Calu3 (cell line): Measurements from ENCODE around the gene PPP1R12C. TPM values are rescaled to one million over a fixed set of nuclear protein-coding genes. Genes with fewer than 3 reads are reported as not detected.

Source experiments
- BruUV-seq: library from RNA; stranded (reverse); fragments of 400-500 nt; replicated peaks from 2 replicates; lab custom pipeline; 2021; lab: Mats Ljungman, UMichigan
- CTCF ChIA-PET: fragments of 300-600 bp; sonication (Branson Sonifier 250); formaldehyde crosslinking; loops from one replicate; lab custom pipeline; 2022; ENCODE audit warnings: antibody characterized with exemption; lab: Charles Lee
- DNase-seq: peaks from one replicate; pipeline ENCODE4 v3.0.0; 2022
- H3K27ac Mint-ChIP-seq: one replicate; pipeline ENCODE4 v1.8.0; 2022; ENCODE audit warnings: mixed read lengths; ENCODE audit not compliant: unreplicated experiment
- H3K27me3 Mint-ChIP-seq: one replicate; pipeline ENCODE4 v1.8.0; 2022; ENCODE audit warnings: mixed read lengths; ENCODE audit not compliant: unreplicated experiment
- H3K36me3 Mint-ChIP-seq: one replicate; pipeline ENCODE4 v1.8.0; 2022; ENCODE audit warnings: mild to moderate bottlenecking, moderate library complexity, mixed read lengths; ENCODE audit not compliant: insufficient read depth, unreplicated experiment
- H3K4me1 Mint-ChIP-seq: one replicate; pipeline ENCODE4 v1.8.0; 2022; ENCODE audit warnings: mild to moderate bottlenecking, low read depth, mixed read lengths; ENCODE audit not compliant: unreplicated experiment
- H3K4me3 Mint-ChIP-seq: one replicate; pipeline ENCODE4 v1.8.0; 2022; ENCODE audit warnings: mild to moderate bottlenecking, low read depth, moderate library complexity, mixed read lengths; ENCODE audit not compliant: unreplicated experiment
- H3K9me3 Mint-ChIP-seq: one replicate; pipeline ENCODE4 v1.8.0; 2022; ENCODE audit warnings: low read depth, mixed read lengths; ENCODE audit not compliant: unreplicated experiment
- CTCF ChIP-seq: fragments of 200-600 bp; IDR thresholded peaks from one replicate; pipeline ENCODE4 v1.8.0; 2022; ENCODE audit warnings: antibody characterized with exemption; ENCODE audit not compliant: unreplicated experiment
- intact Hi-C: fragments of 100-400 bp; cut with micrococcal nuclease; formaldehyde crosslinking; loops from one replicate; pipeline ENCODE4 v1.10.0; 2022; ENCODE audit not compliant: unreplicated experiment
- total RNA-seq: library from RNA; stranded (reverse); gene quantifications from 2 replicates; pipeline ENCODE4 v1.2.3, GENCODE V29; 2022

PPP1R12C gene
- total RNA-seq, 1 experiment from 2014 or later = 151 TPM

GRCh38 chr19:55056827-55057226 lies 60.6 kb downstream of the PPP1R12C start:
- intact Hi-C loops = no loop called here
- Mint-ChIP-seq H3K36me3 (peaks cover 71% of the 10 kb centered on the region), H3K9me3 (no peaks in the 10 kb centered on the region), H3K27me3 (no peaks in the 10 kb centered on the region), H3K27ac (no peak overlapping the region), H3K4me1 (peaks cover 9% of the 10 kb centered on the region), H3K4me3 (no peak overlapping the region)
- TF ChIP-seq CTCF = no peak
- no peak for DNase-seq
- CTCF ChIA-PET = no interaction called here
- BruUV-seq = no TSS peak

- Mint-ChIP-seq H3K4me3 (no peak overlapping the region), H3K27ac (no peak overlapping the region), H3K9me3 (no peaks in the 10 kb centered on the region), H3K36me3 (peaks cover 76% of the 10 kb centered on the region), H3K27me3 (no peaks in the 10 kb centered on the region), H3K4me1 (no peaks in the 10 kb centered on the region)
- no peak for TF ChIP-seq CTCF
- no TSS peak for BruUV-seq
- no peak for DNase-seq
- intact Hi-C loops = no loop called here
- CTCF ChIA-PET = no interaction called here
These were observed 63.7 kb downstream of the PPP1R12C start for GRCh38 chr19:55053735-55054134.

DNA sequence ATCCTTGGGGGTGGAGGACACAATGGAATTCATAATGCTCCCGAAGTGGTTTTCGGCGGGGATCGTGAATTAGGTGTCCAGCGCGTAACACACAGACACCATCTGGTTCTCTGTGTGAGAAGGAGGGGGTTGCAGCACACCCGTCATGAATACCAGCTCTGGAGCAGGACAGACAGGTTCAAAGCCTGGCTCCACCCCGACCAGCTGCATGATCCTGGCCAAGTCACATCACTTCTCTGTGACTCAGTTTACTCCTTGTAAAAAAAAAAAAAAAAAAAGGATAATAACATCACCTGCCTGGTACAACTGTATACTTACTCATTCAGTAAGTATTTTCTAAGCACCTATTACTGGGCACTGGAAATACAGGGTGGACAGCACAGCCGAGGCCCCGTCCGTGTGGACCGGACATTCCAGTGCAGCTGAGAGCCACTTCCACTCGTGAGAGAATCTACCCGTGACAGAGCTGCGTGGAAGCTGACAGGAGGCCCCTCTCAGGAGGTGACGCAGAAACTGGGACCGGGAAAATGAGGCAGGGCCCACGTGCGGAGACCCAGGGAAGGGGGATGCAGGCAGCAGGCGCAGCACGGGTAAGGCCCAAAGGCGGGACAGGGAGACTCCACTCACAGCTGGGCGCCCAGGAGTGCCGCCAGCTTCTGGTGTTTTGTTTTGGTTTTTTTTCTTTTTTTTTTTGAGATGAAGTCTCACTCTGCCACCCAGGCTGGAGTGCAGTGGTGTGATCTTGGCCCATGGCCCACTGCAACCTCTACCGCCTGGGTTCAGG lies 66.5 kb downstream of the PPP1R12C start:
- CTCF ChIA-PET = no interaction called here
- no peak for DNase-seq
- peaks cover 76% of the 10 kb centered on the region for H3K36me3 Mint-ChIP-seq
- no TSS peak for BruUV-seq
- H3K27ac Mint-ChIP-seq = no peak overlapping the region
- no peaks in the 10 kb centered on the region for H3K4me1 Mint-ChIP-seq
- H3K9me3 Mint-ChIP-seq = no peaks in the 10 kb centered on the region
- no peak overlapping the region for H3K4me3 Mint-ChIP-seq
- TF ChIP-seq CTCF = no peak
- no peaks in the 10 kb centered on the region for H3K27me3 Mint-ChIP-seq
- intact Hi-C loops = no loop called here

DNA sequence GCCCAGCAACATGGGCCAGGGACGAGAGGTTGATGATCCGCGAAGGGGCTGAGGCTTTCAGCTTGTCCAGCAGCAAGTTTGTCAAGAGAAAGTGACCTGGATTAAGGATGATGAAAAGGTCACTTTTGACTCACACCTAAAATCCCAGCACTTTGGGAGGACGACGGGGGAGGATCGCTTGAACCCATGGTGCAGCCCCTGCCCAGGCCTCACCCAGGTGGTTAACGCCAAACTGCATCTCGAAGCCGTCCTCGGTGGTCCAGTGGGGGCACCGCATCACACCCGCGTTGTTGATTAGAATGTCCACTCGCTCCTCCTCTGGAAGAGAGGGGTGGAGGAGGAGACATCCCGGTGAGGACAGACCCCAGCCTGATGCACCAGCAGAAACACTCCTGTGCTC lies 69.0 kb downstream of the PPP1R12C start:
- no peaks in the 10 kb centered on the region for H3K4me1 Mint-ChIP-seq
- no peak for TF ChIP-seq CTCF
- H3K27ac Mint-ChIP-seq = no peak overlapping the region
- H3K27me3 Mint-ChIP-seq = no peaks in the 10 kb centered on the region
- no peak overlapping the region for H3K4me3 Mint-ChIP-seq
- DNase-seq = no peak
- BruUV-seq = no TSS peak
- CTCF ChIA-PET = no interaction called here
- intact Hi-C loops = no loop called here
- H3K36me3 Mint-ChIP-seq = peaks cover 88% of the 10 kb centered on the region
- H3K9me3 Mint-ChIP-seq = no peaks in the 10 kb centered on the region
